Heart left ventricle (tissue), 13 donors: Measurements from ENCODE around the gene APCS.

ENCODE experiments used
- POLR2A ChIP-seq, 2 donors: fragments of 450-650 bp; IDR thresholded peaks; one replicate each; pipeline ENCODE4 v1.6.1; 2017; ENCODE audit warnings: antibody characterized with exemption in 2 of 2, mild to moderate bottlenecking in 2 of 2, moderate library complexity in 2 of 2
- TF ChIP-seq, protein P1 (sequence below), 12 donors: fragments of 200-600 bp; sonication (generic) in 4 of 12; IDR thresholded peaks; one replicate each; pipeline versions ENCODE4 v1.5.0 to v1.8.0; 2018 to 2022; ENCODE audit warnings: antibody characterized with exemption in 12 of 12, mild to moderate bottlenecking in 5 of 12
- donor health status: ischemic (EF 13 %, LVEDD 7.1; RV severe dilation, severe dysfunction).
- donor health status: DM: no; HTN: yes; CAD: no.
- donor health status: DM: no; HTN: no; CAD: no.
- donor health status: ischemic (EF 25% LVEDD 6.9; RV normal size, moderate dysfunction).
- donor health status: ischemic (EF 25% LVEDD 5.7; RV mildly dilated, moderate dysfunction).
- donor health status: ischemic (EF 35%, LVEDD 5.7; RV mildly dilated, moderate dysfunction).
- donor health status: nonischemic (EF 11% LVEDD 7.7; RV severe dilation, severe dysfunction).
- donor health status: DM: yes; HTN: yes; CAD: no.
- donor health status: PGD.
- donor health status: ischemic (EF 29% LVEDD 5.4; RV normal size, mild dysfunction).
- donor health status: nonischemic (EF 23%, LVEDD 6.1; RV moderate dilation, normal function).

DNA sequence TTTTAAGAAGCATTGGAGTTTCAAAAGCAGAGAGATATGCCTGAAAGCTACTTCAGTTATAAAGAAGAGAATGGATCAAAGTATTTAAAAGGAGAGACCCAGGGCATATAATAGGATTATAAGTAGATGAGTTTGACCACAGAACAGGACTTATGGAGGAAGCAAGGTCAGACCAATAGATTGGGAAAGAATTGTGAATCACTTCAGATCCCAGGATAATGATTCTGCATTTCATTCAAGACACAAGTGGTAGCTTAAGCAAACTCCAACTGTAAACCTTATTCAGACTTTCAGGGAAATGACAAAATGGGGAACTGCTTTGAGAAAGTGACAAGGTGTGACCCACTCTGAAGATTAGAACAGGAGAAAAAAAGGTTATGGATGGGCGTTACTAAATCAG lies 32.9 kb upstream of the APCS start:
- no peak for TF ChIP-seq POLR2A (IDR thresholded peaks at IDR 0.05)
- TF ChIP-seq, protein P1, sequence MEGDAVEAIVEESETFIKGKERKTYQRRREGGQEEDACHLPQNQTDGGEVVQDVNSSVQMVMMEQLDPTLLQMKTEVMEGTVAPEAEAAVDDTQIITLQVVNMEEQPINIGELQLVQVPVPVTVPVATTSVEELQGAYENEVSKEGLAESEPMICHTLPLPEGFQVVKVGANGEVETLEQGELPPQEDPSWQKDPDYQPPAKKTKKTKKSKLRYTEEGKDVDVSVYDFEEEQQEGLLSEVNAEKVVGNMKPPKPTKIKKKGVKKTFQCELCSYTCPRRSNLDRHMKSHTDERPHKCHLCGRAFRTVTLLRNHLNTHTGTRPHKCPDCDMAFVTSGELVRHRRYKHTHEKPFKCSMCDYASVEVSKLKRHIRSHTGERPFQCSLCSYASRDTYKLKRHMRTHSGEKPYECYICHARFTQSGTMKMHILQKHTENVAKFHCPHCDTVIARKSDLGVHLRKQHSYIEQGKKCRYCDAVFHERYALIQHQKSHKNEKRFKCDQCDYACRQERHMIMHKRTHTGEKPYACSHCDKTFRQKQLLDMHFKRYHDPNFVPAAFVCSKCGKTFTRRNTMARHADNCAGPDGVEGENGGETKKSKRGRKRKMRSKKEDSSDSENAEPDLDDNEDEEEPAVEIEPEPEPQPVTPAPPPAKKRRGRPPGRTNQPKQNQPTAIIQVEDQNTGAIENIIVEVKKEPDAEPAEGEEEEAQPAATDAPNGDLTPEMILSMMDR (IDR thresholded peaks at IDR 0.05) = no peak
